ENCODE measurements around the gene SDK2. TPM values are rescaled to one million over a fixed set of nuclear protein-coding genes. Genes with fewer than 3 reads are reported as not detected.

The SDK2 gene
- total RNA-seq: 0.33 and 0.51 TPM in 2 replicates

GRCh38 chr17:73644145-73645049 lies at the start of gene SDK2:
Gene SDK2 (minus strand): TSS chr17:73644445. CDS start chr17:73644088, 357 bp downstream.

DNA sequence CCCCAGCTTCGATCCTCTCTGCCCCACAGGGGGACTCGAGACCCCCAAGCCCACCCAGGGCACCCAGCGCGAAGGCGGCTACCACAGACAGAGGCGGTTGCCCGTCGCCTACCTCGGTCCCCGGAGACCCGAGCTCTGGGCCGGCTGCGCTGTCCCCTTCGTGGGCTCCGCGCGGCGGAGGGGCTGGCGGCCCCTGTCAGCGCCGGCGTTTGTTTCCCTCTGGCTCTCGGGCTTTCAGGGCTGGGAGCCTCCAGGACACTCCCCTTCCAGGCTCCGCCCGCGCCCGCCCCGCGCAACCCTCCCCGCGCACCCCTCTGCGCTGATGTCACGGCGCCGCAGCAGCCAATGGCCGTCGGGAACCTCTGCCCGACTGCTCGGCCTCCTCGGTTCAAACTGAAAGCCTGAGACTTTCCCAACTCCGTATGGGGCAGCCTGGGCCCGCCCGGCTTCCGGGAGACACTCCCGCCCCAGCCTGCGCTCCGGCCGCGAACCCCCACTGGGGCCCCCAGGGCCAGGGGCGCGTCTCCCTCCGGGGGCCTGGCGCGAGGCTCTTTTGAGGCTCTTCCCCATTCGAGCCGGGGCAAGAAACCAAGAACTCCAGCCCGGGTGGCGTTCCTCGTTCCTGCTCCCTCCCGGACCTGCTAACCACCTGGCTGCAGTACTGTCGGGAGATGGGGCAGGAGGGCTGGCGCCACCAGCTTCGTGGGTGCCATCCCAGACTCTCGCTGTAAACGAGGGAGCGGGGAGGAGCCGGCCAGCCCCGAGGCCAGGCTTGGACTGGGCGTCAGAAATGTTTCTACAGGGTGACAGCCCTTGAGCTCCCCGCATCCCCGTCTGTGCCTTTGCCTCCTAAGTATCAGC lies 332.2 kb downstream of the SDK2 start, which contains the start of gene CDC42EP4:
CDC42EP4 (minus strand) TSS at position 221 of the 861 bp plus-strand sequence. CDS start 25,501 bp downstream, outside the sequence.

